NCI-H2171 treated with DMSO at 0.1 percent for 48 hours (cell line): ENCODE data around the gene PUM2.
"Not testable (repeated sequence)": the region's sequence is repeated elsewhere in the genome, so short reads cannot be mapped to it uniquely, and the experiment has no call there.

Experiments
- DNase-seq: peaks from one replicate; lab custom pipeline; 2025; lab: John Stamatoyannopoulos, UW

Gene PUM2, protein sequence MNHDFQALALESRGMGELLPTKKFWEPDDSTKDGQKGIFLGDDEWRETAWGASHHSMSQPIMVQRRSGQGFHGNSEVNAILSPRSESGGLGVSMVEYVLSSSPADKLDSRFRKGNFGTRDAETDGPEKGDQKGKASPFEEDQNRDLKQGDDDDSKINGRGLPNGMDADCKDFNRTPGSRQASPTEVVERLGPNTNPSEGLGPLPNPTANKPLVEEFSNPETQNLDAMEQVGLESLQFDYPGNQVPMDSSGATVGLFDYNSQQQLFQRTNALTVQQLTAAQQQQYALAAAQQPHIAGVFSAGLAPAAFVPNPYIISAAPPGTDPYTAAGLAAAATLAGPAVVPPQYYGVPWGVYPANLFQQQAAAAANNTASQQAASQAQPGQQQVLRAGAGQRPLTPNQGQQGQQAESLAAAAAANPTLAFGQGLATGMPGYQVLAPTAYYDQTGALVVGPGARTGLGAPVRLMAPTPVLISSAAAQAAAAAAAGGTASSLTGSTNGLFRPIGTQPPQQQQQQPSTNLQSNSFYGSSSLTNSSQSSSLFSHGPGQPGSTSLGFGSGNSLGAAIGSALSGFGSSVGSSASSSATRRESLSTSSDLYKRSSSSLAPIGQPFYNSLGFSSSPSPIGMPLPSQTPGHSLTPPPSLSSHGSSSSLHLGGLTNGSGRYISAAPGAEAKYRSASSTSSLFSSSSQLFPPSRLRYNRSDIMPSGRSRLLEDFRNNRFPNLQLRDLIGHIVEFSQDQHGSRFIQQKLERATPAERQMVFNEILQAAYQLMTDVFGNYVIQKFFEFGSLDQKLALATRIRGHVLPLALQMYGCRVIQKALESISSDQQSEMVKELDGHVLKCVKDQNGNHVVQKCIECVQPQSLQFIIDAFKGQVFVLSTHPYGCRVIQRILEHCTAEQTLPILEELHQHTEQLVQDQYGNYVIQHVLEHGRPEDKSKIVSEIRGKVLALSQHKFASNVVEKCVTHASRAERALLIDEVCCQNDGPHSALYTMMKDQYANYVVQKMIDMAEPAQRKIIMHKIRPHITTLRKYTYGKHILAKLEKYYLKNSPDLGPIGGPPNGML

DNA sequence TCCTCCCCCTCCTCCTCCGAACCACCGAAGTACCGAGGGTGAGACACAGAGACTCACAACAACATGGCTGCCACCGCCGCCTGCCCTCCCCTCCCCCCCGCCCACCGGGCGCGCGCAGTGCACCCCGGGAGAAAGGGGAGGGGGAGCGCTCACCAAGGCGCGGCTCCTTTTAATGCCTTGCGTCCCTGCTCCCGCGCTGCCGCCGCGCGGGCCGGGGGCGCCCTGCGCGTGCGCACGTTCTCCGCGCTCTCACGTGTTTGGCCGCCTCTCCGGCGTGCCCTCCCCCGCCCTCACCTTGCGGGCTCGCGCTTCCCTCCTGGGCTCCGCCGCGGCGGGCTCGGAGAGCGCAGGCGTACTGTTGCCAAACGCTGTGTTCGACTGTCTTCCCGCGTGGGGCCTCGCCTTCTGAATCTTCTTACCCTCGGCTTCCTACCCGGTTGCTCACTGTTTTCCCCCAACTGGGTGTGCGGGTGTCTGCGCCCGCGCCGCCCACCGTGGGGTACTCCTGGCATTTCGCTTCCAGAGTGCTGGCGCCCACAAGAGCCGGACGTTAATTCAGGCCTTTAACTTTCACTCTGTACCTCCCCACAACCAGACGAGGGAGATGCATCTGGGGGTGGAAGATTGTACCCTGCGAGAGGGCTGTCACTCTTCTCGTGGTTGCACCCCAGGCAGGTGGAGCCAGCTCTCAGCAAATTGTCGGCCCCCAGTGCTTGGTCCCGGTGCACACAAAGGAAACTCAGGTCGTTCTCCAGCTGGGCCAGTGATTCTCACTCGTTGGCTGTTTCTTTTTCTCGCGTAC, at the start of gene PUM2:
Gene PUM2, minus strand, starts transcription at position 92 of the 802 bp plus-strand sequence. CDS start 23,484 bp downstream, outside the sequence.
- peak; percentile 98 for DNase-seq

DNA sequence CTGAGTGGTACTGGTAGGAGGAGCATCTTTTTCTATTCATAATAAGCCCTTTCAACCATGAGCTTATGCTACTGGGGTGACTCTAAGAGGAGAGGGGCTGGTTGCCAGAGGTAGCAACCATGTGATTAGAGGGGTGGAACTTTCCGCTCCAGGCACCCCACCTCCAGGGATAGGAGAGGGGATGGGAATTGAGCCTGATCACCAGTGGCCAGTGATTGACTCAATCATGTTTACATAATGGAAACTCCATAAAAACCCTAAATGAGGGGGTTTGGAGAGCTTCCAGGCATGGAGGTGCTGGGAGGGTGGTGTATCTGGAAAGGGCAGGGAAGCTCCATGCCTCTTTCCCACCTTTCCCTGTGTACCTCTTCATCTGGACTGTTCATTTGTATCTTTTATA, 49.7 kb upstream of the PUM2 start:
- no peak for DNase-seq

DNA sequence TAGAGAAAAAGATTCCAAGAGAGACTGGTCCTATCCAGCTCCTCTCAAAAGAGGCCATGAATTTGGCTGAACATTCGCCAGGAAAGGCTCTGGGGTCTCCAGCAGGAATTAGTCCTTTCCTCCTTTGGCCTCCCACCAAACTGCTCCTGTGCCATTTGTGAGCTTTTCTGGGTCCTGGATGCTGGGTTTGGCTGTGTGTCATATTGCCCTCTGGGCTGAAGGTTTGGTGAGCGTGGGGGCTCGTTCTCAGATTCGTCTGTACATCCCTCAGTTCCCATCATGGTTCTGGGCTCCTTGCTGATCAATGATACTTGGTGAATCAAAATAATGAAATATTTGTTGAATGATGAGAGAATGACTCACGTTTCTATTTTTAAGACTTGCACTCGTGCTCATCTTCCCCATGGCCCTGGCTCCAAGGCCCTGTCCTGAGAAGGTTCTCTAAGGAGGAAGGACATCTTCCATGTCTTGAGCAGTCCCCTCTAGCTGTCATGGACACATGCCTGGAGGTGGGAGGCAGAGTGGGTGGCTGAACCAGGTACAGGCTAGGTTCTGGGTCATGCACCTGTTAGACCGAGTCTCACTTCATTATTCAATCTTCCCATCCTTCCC, 48.4 kb upstream of the PUM2 start:
- DNase-seq: no peak

DNA sequence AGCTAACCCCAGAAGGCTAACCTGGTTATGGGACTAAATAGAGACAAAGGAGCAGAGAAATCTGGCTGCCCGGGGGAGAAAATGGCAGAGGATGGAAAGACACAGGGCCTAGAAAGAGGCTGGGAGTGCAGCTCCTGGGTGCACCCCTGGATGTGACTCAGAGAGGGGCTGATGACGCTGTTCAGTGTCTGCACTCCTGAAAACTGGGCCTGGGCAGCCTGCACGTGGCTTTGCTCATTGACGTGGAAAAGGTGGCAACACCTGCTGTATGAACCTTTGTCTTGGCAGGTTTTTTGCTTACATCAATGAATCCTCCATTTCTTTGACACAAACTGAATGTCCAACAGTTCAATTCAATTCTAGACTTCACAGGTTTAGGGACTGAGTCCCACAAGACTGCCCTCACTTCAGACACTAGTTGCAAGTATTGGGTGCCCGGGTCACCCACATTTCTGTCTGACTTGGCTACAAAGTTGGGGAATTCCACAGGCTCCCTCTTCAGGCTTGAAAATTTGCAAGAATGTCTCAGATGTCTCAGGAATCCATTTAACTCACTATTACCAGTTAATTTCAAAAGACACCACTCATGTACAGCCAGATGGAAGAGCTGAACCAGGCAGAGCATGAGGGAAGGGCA, 47.3 kb upstream of the PUM2 start:
- no peak for DNase-seq

GRCh38 chr2:20396356-20397000, 45.8 kb upstream of the PUM2 start:
- DNase-seq: no peak

GRCh38 chr2:20393986-20394385, 43.3 kb upstream of the PUM2 start:
- DNase-seq: no peak

DNA sequence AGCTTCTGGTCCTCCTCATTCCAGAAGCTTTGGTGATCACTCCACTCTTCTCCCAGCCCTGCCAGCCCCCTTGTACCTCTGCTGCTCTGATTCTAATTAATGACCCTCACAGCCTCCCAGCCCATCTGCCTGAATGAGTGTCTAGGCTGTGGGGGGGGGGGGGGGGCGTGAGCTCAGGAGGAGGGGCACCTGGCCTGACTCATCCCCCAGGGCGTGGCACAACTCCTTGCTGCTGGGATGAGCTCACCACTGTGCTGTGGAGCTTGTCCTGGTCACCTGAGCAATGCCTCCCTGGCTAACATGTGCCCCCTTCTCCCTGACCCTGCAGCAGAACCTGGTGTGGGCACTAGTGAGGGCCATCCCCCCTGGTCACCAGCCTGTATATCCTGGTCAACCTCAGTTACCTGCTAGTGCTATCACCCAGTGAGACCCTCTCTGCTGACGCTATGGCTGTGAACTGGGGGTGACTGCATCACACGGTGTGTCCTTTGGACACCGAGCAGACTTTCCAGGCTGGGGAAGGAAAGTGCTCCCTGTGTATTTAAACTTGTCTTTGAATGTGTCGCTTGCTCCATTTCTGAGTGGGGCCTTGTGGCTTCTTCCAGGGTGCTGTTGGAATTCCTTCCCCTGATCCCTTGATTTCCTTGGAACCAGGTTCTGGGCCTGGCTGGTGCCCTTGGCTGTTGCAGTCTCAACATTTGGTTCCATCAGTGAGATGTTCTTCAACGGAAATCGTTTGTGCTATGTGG, 41.5 kb upstream of the PUM2 start:
- DNase-seq: no peak

DNA sequence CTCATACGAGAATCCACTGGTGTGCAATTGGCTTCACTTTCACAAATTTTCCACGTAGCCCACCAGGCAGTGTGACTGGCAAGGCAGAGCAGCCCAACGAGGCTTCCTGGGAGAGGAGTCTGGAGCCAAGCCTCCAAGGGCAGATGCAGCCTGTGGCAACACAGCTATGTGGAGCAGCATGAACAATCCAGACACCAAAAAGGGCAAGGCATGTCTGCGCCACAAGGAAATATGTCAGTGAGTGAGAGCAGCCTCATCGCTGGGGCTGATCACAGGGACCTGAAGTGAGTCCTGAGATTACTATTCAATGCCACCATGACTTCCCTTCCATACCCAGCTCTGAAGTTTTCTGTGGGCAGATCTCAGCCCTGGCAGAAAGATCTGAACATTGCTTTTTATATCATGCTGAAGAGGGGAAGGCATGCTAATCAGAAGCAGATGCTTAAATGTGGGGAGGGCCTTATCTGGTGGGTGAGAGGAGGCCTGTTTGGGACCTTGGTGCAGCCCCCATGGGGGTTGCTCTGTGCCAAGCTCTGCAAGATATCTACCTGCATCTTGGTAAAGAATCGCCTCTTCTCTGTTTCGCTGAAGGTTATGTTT, 40.0 kb upstream of the PUM2 start:
- no peak for DNase-seq

DNA sequence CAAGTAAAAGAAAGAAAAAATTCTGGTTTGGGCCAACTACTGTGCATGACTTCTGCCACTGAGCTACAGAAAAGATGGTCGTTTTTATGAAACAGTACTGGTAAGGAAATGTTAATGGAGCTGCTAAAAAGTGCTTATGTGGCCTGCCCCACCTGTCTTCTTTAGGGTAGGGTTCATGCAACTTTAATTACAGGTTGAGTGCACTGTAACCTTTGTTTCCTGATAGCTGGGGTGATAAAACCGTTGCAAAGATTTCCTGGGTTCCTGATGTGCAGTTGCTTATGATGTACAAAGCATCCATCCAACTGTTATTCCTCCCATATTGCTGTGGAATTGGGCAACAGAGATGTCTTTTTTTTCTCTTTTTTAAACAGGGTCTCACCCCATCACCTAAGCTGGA, 34.3 kb upstream of the PUM2 start:
- DNase-seq: no peak

- no peak for DNase-seq
These were observed 32.5 kb upstream of the PUM2 start for GRCh38 chr2:20382965-20383810.

DNA sequence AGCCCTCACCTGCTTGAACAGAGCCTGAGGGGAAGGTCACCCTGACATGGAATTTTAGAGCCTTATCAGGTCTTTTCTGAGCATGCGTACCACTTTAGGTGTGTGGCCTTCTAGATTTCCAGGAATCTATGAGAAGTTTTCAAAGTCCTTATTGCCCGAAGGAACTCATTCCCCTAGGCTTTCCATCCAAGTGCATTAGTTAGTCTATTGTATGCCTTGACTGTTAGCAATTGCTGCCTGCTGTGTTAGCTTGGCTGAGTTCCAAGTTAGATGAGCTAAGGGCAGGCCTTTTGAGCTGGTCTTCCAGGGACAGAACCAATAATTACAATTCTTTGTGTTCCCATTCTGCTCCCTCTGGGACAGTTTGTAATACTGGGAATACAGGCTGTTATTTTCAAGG, 30.8 kb upstream of the PUM2 start:
- DNase-seq: peak; percentile 71

DNA sequence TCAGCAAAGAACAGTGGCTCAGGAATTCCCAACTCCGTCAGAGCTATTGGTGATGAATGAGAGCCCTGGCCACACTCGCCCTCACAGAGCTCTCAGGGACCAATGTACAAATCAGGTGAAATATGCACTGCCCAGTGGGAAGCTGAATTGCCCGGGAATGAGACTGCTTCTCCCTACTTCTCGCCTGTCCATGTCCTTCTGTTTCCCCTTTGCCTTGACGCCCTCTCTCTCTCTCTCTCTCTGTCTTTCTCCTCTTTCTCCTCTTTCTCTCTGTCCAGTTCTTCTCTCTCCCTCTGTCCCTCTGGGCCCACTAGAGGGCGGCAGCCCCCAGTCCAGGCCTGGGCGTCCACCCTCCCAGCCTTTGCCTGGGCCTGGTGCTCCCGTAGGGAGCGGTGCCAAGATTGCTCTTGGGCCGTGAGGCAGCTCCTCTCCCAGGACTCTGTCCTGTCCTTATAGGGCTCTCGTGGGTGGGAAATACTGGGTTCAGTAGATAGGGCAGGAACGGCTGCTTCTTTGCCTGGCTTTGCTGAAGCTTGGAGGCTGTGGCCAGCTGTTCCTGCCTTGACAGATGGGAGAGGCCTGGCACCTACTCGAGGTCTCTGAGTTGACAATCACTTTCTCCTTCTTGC, 28.4 kb upstream of the PUM2 start:
- peak; percentile 71 for DNase-seq

- no peak for DNase-seq
These were observed 27.7 kb upstream of the PUM2 start for GRCh38 chr2:20378341-20378740.

- no peak for DNase-seq
These were observed 27.1 kb upstream of the PUM2 start for GRCh38 chr2:20377741-20378140.

- not testable (repeated sequence) for DNase-seq
These were observed 24.3 kb upstream of the PUM2 start for GRCh38 chr2:20374982-20375381.

- no peak for DNase-seq
These were observed 22.4 kb upstream of the PUM2 start for GRCh38 chr2:20372896-20373640.
